Esophagus muscularis mucosa (tissue), 4 donors: Measurements from ENCODE around the gene NCKAP5. TPM values are rescaled to one million over a fixed set of nuclear protein-coding genes. Genes with fewer than 3 reads are reported as not detected.
A peak's percentile ranks its signal among the peaks of the same experiment; 100 is the strongest.

Experiments used
- DNase-seq: peaks from one replicate; pipeline ENCODE4 v3.0.0-alpha.2; 2017; ENCODE audit errors: extremely low spot score
- H3K27ac ChIP-seq, 4 donors: fragments of 200-600 bp; sonication (generic); replicated peaks in 1 of 4; 1 replicate in 3 of 4; 2 replicates in 1 of 4; pipeline ENCODE4 v1.5.1; 2016 to 2019; ENCODE audit warnings: mild to moderate bottlenecking in 1 of 4
- H3K27me3 ChIP-seq, 4 donors: fragments of 200-600 bp; sonication (generic); one replicate each; pipeline versions ENCODE4 v1.5.1 to v1.6.0; 2016 to 2019
- H3K36me3 ChIP-seq, 4 donors: fragments of 200-600 bp; sonication (generic); one replicate each; pipeline ENCODE4 v1.5.1; 2016 to 2019
- H3K4me1 ChIP-seq, 4 donors: fragments of 200-600 bp; sonication (generic); one replicate each; pipeline ENCODE4 v1.5.1; 2016 to 2019
- H3K4me3 ChIP-seq, 4 donors: fragments of 200-600 bp; sonication (generic); 1 replicate in 2 of 4; 2 replicates in 2 of 4; pipeline ENCODE4 v1.5.1; 2016 to 2019; ENCODE audit warnings: mild to moderate bottlenecking in 4 of 4, moderate library complexity in 1 of 4
- H3K9me3 ChIP-seq, 4 donors: fragments of 200-600 bp; sonication (generic); 1 replicate in 3 of 4; 2 replicates in 1 of 4; pipeline ENCODE4 v1.5.1; 2016 to 2019
- CTCF ChIP-seq, 3 experiments: fragments of 200-600 bp in 2 of 3; fragments of 450-650 bp in 1 of 3; sonication (generic) in 2 of 3; IDR thresholded peaks; one replicate each; pipeline ENCODE4 v1.5.1; 2017 to 2019; ENCODE audit warnings: antibody characterized with exemption in 3 of 3, mild to moderate bottlenecking in 2 of 3, moderate library complexity in 1 of 3
- EP300 ChIP-seq: sonication (generic); formaldehyde crosslinking; IDR thresholded peaks from one replicate; pipeline ENCODE4 v1.6.1; 2017; ENCODE audit warnings: antibody characterized with exemption
- POLR2A ChIP-seq: fragments of 450-650 bp; IDR thresholded peaks from one replicate; pipeline ENCODE4 v1.6.1; 2017; ENCODE audit warnings: antibody characterized with exemption, moderate library complexity, mild to moderate bottlenecking, low read depth
- POLR2AphosphoS5 ChIP-seq, 2 donors: sonication (generic); formaldehyde crosslinking; IDR thresholded peaks; one replicate each; pipeline ENCODE4 v1.6.1; 2017; ENCODE audit warnings: antibody characterized with exemption in 2 of 2
- WGBS: methylation state at CpG from one replicate; pipeline ENCODE4 v1.1.5; 2018; 5-methylcytosine and 5-hydroxymethylcytosine counted together
- intact Hi-C: fragments of 100-400 bp; cut with DNase I; formaldehyde crosslinking; loops from one replicate; pipeline ENCODE4 v1.15.1; 2023
- total RNA-seq, 4 donors: library from RNA; depleted of rRNA; stranded (reverse); fragments of >200 nt; gene quantifications; one replicate each; pipeline versions ENCODE4 v1.1.0 to v1.2.1, GENCODE V29; 2016

NCKAP5 gene
- total RNA-seq, 4 donors from 2014 or later = 0.33 to 1.8 (median 1.0) TPM

- no peak for TF ChIP-seq EP300
- intact Hi-C loops = no loop called here
- peak; percentile 70 for DNase-seq
- WGBS = 96% methylated on average over 4 of the region's 4 CpGs
- Histone ChIP-seq H3K4me3 (no peak overlapping the region), H3K4me1 (no peaks in the 10 kb centered on the region), H3K36me3 (no peaks in the 10 kb centered on the region), H3K9me3 (no peaks in the 10 kb centered on the region), H3K27ac (no peak overlapping the region), H3K27me3 (no peaks in the 10 kb centered on the region)
Observed at GRCh38 chr2:132726155-132726554, 842.1 kb downstream of the NCKAP5 start.

DNA sequence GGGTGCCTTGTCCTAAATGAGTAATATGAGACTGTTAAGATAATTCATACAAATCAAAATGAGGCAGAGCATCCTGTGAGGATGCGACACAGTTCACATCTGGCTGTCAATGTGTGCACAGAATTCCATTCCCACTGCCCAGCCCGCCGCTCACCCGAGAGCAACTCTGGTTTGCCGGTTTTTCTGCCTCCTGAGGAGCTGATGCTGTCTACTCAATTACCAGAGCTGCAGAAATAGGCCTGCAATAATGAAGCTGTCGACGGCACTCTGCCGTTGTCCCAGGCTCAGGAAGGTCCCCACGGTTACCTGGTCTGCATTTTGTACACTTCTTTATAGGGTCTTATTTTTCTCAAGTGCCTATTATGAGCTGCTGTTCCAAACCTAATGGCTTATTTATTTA is 842.5 kb downstream of the NCKAP5 start:
- Histone ChIP-seq H3K27me3 (no peaks in the 10 kb centered on the region), H3K36me3 (no peaks in the 10 kb centered on the region), H3K27ac (no peak overlapping the region), H3K4me3 (no peak overlapping the region), H3K4me1 (no peaks in the 10 kb centered on the region), H3K9me3 (no peaks in the 10 kb centered on the region)
- peak; percentile 68 for DNase-seq
- TF ChIP-seq POLR2AphosphoS5 (IDR thresholded peaks at IDR 0.05) (no peak), EP300 (no peak), CTCF (IDR thresholded peaks at IDR 0.05) (no peak), POLR2A (no peak)
- intact Hi-C loops = no loop called here
- WGBS = 84% methylated on average over 9 of the region's 9 CpGs

GRCh38 chr2:132725148-132725547 is 843.1 kb downstream of the NCKAP5 start:
- TF ChIP-seq EP300 (no peak), CTCF (IDR thresholded peaks at IDR 0.05) (no peak), POLR2AphosphoS5 (IDR thresholded peaks at IDR 0.05) (no peak)
- no peaks in the 10 kb centered on the region for H3K9me3 ChIP-seq
- 64% methylated on average over 1 of the region's 1 CpG for WGBS
- no peaks in the 10 kb centered on the region for H3K27me3 ChIP-seq
- peak; percentile 29 for DNase-seq
- H3K4me1 ChIP-seq = no peaks in the 10 kb centered on the region
- no peak overlapping the region for H3K4me3 ChIP-seq
- no peaks in the 10 kb centered on the region for H3K36me3 ChIP-seq
- H3K27ac ChIP-seq = no peak overlapping the region
- intact Hi-C loops = no loop called here

DNA sequence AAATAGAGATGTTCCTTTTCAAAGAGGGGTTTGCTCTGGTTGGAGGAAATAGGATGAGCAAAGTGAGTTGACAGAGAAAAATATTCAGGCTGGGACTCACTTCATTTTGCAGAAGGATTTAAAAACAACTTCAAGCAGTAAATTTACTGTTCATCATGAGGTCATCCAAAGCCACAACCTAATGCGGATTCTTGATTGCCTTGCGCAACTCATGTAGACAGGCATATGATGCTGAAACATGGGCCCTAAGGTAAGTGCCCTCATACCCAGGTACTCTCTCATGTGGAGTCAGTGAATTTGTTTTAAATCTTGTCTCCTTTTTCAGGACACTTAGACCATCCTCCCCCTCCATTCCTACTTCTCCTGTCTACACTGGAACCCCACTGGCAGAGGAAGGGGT is 846.3 kb downstream of the NCKAP5 start:
- no peaks in the 10 kb centered on the region for H3K9me3 ChIP-seq
- TF ChIP-seq POLR2AphosphoS5 (IDR thresholded peaks at IDR 0.05) (no peak), CTCF (IDR thresholded peaks at IDR 0.05) (no peak), EP300 (no peak), POLR2A (no peak)
- no peak overlapping the region for H3K27ac ChIP-seq
- intact Hi-C loops = no loop called here
- no peaks in the 10 kb centered on the region for H3K4me1 ChIP-seq
- H3K36me3 ChIP-seq = no peaks in the 10 kb centered on the region
- no peak for DNase-seq
- WGBS = 100% methylated on average over 2 of the region's 2 CpGs
- no peak overlapping the region for H3K4me3 ChIP-seq
- H3K27me3 ChIP-seq = no peaks in the 10 kb centered on the region

GRCh38 chr2:132720393-132720792 is 847.9 kb downstream of the NCKAP5 start:
- no peak overlapping the region for H3K27ac ChIP-seq
- no peaks in the 10 kb centered on the region for H3K27me3 ChIP-seq
- peak; percentile 70 for DNase-seq
- 94% methylated on average over 4 of the region's 4 CpGs for WGBS
- no peaks in the 10 kb centered on the region for H3K36me3 ChIP-seq
- H3K4me1 ChIP-seq = no peaks in the 10 kb centered on the region
- H3K4me3 ChIP-seq = no peak overlapping the region
- no peak for TF ChIP-seq POLR2AphosphoS5 (IDR thresholded peaks at IDR 0.05)
- no peak for TF ChIP-seq EP300
- no peak for TF ChIP-seq CTCF (IDR thresholded peaks at IDR 0.05)
- no peak for TF ChIP-seq POLR2A
- no peaks in the 10 kb centered on the region for H3K9me3 ChIP-seq
- intact Hi-C loops = no loop called here
